Fibroblast of lung (primary cell): Measurements from ENCODE around the gene NOSTRIN. TPM values are rescaled to one million over a fixed set of nuclear protein-coding genes. Genes with fewer than 3 reads are reported as not detected.
A peak's percentile ranks its signal among the peaks of the same experiment; 100 is the strongest.

Source experiments
- DNase-seq, 2 donors: peaks; one replicate each; pipeline versions ENCODE4 v3.0.0 to v3.0.0-alpha.2; 2010; ENCODE audit warnings: low read depth in 2 of 2
- H2AFZ ChIP-seq: 2 replicates; pipeline ENCODE4 v1.5.1; 2012; ENCODE audit warnings: low read length, control low read depth, inconsistent platforms
- H3K27ac ChIP-seq: 2 replicates; pipeline ENCODE4 v1.5.1; 2011; ENCODE audit warnings: low read length, control low read depth; ENCODE audit not compliant: insufficient read depth
- H3K27me3 ChIP-seq: 2 replicates; pipeline ENCODE4 v1.5.1; 2011; ENCODE audit warnings: mild to moderate bottlenecking, low read length; ENCODE audit not compliant: control insufficient read depth, insufficient read depth
- H3K36me3 ChIP-seq: 2 replicates; pipeline ENCODE4 v1.5.1; 2011; ENCODE audit warnings: low read length; ENCODE audit not compliant: control insufficient read depth, insufficient read depth
- H3K4me1 ChIP-seq: 2 replicates; pipeline ENCODE4 v1.5.1; 2011; ENCODE audit warnings: low read length; ENCODE audit not compliant: control insufficient read depth, insufficient read depth; ENCODE audit errors: extremely low read depth
- H3K4me2 ChIP-seq: 2 replicates; pipeline ENCODE4 v1.5.1; 2011; ENCODE audit warnings: low read length, control low read depth; ENCODE audit not compliant: insufficient read depth; ENCODE audit errors: extremely low read depth
- H3K4me3 ChIP-seq, 4 experiments: fragments of 200-600 bp in 1 of 4; sonication (generic) in 1 of 4; replicated peaks in 1 of 4; 2 replicates each; pipeline ENCODE4 v1.5.1; 2011 to 2016; ENCODE audit warnings: low read length in 4 of 4, low read depth in 3 of 4, mild to moderate bottlenecking in 3 of 4, control low read depth in 2 of 4, inconsistent platforms in 1 of 4, mixed read lengths in 1 of 4; ENCODE audit not compliant: insufficient read depth in 1 of 4; ENCODE audit errors: control extremely low read depth in 1 of 4
- H3K79me2 ChIP-seq: 2 replicates; pipeline ENCODE4 v1.5.1; 2012; ENCODE audit warnings: mild to moderate bottlenecking, low read length, inconsistent platforms; ENCODE audit not compliant: control insufficient read depth, insufficient read depth
- H3K9ac ChIP-seq: 2 replicates; pipeline ENCODE4 v1.5.1; 2011; ENCODE audit warnings: mild to moderate bottlenecking, low read length, control low read depth; ENCODE audit not compliant: insufficient read depth
- H3K9me3 ChIP-seq: 2 replicates; pipeline ENCODE4 v1.5.1; 2012; ENCODE audit warnings: low read depth, low read length; ENCODE audit not compliant: control insufficient read depth, insufficient read depth
- H4K20me1 ChIP-seq: 2 replicates; pipeline ENCODE4 v1.5.1; 2011; ENCODE audit warnings: low read length; ENCODE audit not compliant: control insufficient read depth, insufficient read depth; ENCODE audit errors: extremely low read depth
- CTCF ChIP-seq, 2 donors: IDR thresholded peaks in 1 of 2; conservative IDR thresholded peaks in 1 of 2; 1 replicate in 1 of 2; 2 replicates in 1 of 2; pipeline ENCODE4 v1.5.1; 2011 to 2012; ENCODE audit warnings: low read length in 2 of 2, control low read depth in 1 of 2, inconsistent platforms in 1 of 2, low read depth in 1 of 2, mild to moderate bottlenecking in 1 of 2
- EZH2 ChIP-seq: IDR thresholded peaks from 2 replicates; pipeline ENCODE4 v1.5.1; 2012; ENCODE audit warnings: low read length, control low read depth, mild to moderate bottlenecking; ENCODE audit errors: missing control alignments
- polyA plus RNA-seq, 2 donors: library from polyadenylated mRNA; depleted of rRNA in 1 of 2; stranded (reverse) in 1 of 2; unstranded in 1 of 2; fragments of >200 nt; gene quantifications; 2 replicates each; pipeline ENCODE4 v1.2.1, GENCODE V29; 2011 to 2012; ENCODE audit warnings: missing spikeins in 1 of 2
- total RNA-seq: library from RNA; depleted of rRNA; stranded (reverse); fragments of >200 nt; gene quantifications from 2 replicates; pipeline ENCODE4 v1.2.1, GENCODE V29; 2014

The NOSTRIN gene
- total and polyA plus RNA-seq, 2 donors (not counting 1 experiment from before 2014, with no cell fraction given), result 0.50 to 1.3 TPM

GRCh38 chr2:168793596-168793995, 8.8 kb upstream of the NOSTRIN start:
- Histone ChIP-seq H3K9ac (no peak overlapping the region), H3K4me3 (no peak overlapping the region), H3K27ac (no peak overlapping the region), H3K4me2 (no peak overlapping the region), H3K9me3 (no peaks in the 10 kb centered on the region), H3K4me1 (no peaks in the 10 kb centered on the region), H4K20me1 (no peaks in the 10 kb centered on the region), H2AFZ (no peak overlapping the region), H3K79me2 (no peaks in the 10 kb centered on the region), H3K27me3 (no peaks in the 10 kb centered on the region), H3K36me3 (no peaks in the 10 kb centered on the region)
- TF ChIP-seq EZH2 (no peak), CTCF (conservative IDR thresholded peaks at IDR 0.05 in 1 of 2, IDR thresholded peaks at IDR 0.05 in 1 of 2; ENCODE audit: low read depth in 1 of 2, low read length in 2 of 2) (no peak)
- DNase-seq, result peak in 1 of 2 donors; percentile 15

GRCh38 chr2:168794968-168795367, 7.5 kb upstream of the NOSTRIN start:
- Histone ChIP-seq H4K20me1 (no peaks in the 10 kb centered on the region), H3K27me3 (no peaks in the 10 kb centered on the region), H3K79me2 (no peaks in the 10 kb centered on the region), H3K4me2 (no peak overlapping the region), H3K4me3 (no peak overlapping the region), H3K9ac (no peak overlapping the region), H3K4me1 (no peaks in the 10 kb centered on the region), H2AFZ (no peak overlapping the region), H3K9me3 (no peaks in the 10 kb centered on the region), H3K36me3 (no peaks in the 10 kb centered on the region), H3K27ac (no peak overlapping the region)
- no peak for TF ChIP-seq CTCF (conservative IDR thresholded peaks at IDR 0.05 in 1 of 2, IDR thresholded peaks at IDR 0.05 in 1 of 2; ENCODE audit: low read depth in 1 of 2, low read length in 2 of 2)
- TF ChIP-seq EZH2, result no peak
- no peak for DNase-seq

GRCh38 chr2:168796090-168796577, 6.3 kb upstream of the NOSTRIN start:
- Histone ChIP-seq H3K79me2 (no peaks in the 10 kb centered on the region), H3K9ac (no peak overlapping the region), H3K9me3 (no peaks in the 10 kb centered on the region), H4K20me1 (no peaks in the 10 kb centered on the region), H2AFZ (no peak overlapping the region), H3K27me3 (no peaks in the 10 kb centered on the region), H3K4me1 (no peaks in the 10 kb centered on the region), H3K4me2 (no peak overlapping the region), H3K27ac (no peak overlapping the region), H3K36me3 (no peaks in the 10 kb centered on the region), H3K4me3 (no peak overlapping the region)
- DNase-seq, result no peak
- no peak for TF ChIP-seq EZH2
- TF ChIP-seq CTCF (conservative IDR thresholded peaks at IDR 0.05 in 1 of 2, IDR thresholded peaks at IDR 0.05 in 1 of 2; ENCODE audit: low read depth in 1 of 2, low read length in 2 of 2), result no peak
